ENCODE data around the gene FGD6.
"Not testable (repeated sequence)": the region's sequence is repeated elsewhere in the genome, so short reads cannot be mapped to it uniquely, and the experiment has no call there.

The FGD6 gene

DNA sequence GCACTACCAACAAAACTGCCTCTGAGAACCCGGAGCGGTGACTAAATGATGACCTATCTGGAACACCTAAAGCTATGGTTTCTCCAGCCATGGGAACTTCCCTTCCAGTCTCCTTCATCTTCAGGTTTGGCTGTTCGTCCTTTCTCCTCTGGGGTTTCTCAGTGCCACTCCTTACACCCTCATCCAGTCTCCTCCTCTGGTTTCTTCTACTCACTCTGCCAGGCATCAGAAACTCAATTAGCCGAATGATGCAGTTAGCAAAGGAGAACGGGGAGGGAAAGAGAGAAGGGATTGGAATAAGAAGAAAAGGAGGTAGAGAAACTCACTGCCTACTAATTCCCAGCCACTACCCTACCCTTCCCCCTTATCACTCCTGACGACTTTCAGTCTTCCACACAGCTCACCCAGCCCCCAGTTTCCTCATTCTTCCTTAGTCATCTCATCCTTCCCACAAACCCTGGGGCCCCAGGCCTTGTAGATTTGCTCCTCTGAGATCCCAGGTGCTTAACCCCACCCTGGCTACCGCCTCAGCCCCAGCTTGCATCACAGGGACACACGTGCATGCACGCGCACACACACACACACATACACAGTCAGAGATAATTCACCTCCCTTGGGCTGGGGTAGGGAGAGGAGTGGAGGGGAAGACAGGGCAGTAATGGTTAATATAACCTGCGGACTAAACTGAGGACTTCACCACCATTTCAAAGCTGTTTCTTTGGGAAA lies 13.0 kb downstream of the FGD6 start:
- DNase-seq: no peak

DNA sequence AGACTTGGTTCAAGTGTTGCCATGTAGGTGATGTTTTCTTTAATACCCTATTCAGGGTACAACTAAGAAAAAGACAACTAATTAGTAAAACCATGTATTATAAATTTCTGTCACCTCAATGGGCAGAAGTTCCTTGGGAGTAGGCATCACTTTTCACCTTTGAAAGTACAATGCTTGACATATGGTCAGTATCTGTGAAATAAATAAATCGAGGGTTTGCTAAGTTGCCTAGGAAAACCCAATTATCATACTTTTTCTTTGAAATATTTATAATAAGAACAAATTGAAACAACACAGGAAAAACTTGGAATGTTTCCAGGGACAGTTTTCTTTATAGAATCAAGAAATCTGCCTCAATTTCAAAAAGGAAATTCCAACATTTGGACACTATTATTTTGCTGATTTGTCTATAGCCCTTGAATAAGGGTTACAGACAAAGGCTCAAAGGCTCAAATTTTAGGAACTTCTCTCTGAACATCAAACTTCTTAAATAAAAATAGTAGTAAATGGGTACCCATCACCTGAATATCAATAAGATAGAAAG lies 13.7 kb downstream of the FGD6 start:
- no peak for DNase-seq

DNA sequence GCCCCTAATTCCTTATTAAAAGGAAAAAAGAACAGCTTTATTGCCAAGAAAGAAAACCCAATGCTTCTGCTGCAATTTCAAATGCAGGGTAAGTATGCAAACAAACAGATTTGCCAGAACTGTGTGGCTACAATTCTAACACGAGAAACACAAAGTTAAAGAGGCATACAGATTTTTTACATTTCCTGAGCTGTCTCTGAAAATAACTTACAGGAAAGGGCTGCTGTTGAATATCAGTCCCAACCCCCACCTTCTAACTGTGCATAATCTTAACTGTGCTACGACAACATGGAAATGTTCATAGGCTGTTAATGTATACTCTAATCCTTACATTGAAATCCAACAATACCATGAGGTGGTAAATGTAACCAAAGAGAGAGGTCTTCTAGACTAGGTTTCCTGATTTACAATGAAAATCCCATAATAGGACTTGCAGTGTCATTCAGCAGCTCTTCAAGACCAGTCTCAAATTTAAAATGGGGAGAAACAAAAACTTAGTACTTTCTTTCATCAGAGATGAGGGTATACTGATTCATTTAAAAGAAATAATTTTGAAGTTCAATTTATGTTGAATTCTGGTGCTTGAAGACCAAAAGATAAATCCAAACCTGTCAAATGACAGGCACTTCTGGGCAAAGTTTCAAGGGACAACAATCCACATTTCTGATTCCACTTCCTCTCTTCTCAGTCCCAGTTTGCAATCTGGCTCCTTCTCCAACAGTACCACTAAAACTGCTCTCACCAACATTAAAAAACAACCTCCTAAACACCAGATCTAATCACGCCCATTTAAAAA lies 14.4 kb downstream of the FGD6 start:
- no peak for DNase-seq

DNA sequence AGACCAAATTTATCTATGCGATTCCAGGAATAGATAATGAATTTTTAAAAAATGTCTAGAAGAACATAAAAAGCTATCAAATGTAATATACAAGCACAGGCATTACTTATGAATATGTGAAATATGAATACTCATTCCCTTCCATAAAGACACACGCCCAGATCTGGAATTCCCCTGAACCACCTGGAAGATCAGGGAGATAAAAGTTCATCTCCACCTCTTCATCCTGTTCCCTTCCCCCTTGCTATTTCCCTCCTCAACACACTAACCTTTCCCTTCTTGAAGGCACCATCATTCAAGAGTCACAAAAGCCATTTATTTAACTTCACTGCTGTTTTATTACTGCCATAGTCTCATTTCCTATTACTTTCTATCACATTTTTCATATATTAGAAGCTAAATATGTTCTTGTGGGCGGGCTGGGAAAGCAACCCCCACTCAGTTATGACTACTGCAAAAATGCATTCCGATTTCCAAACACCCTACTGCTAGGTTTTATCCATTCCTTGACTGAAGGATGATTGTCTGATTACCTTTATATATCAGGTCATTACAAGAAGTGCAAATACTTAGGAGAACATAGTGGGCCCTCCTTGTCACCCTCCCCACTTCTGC lies 16.1 kb downstream of the FGD6 start:
- DNase-seq: no peak

DNA sequence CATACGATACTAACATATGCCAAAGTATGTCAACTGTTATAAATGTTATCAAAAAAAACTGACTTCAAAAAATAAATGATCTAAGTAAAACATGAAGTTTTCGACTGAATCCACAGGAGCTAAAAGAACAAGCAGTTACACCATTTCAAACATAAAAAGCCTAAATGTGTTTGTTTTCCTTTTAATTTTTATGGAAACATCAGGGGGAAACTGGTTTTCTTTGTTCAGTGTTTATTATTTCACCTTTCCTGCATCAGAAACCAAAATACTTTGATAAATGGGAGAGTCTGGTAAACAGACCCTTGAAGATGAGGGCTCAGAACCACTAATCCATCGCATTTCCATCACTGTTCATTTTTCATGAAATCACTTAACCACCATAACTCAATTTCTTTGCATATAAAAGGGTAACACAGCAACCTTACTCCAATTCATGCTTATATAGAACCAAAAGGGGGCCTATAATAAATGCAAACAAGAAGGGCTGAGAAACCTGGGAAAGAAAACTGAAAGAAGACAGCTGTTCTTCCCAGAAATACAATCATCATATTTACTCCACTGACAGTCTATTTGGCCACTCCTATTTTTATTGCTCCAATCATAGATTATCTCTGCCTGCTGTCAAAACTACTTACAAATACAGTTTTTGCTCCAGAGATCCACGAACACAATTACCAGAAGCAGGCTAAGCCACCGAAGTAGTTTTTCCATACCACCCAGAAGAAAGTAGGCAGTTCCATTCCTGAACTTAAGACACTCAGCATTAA lies 17.0 kb downstream of the FGD6 start:
- DNase-seq: no peak

DNA sequence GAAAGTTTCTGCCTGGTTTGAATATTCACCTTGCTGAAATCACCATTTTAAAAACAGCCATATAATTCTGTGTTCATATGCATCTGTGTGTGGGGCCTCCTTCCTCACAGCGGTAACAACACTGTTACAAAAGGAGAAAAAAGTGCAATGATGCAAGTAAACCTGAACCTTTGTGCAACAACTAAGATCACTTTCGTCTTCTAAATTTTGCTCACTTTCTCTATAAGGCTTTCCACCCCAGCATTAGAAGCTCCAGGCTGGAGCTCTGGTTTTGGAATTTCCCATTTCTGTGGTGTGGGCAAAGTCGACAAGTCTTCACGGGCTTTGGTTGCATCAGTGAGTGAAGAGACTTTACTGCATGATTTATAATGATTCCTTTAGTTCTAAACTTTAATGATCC lies 18.4 kb downstream of the FGD6 start:
- DNase-seq: no peak

DNA sequence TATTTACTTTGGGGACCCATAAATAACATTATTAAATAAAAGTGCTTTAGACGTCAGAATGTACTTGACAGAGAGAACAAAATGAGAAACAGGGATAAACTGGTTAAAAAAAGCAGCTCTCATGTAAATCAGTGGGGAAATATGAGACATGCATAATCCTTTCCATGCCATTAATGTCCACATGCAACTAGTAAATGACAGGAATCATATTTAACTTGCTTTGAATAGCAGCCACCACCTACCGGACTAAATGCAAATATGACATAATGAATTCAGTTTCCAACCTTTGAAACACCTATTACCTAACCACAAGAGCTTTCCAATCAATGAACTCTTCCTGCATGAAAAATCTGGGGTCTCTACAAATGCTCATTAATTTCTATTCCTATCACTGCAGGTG lies 19.6 kb downstream of the FGD6 start:
- no peak for DNase-seq

DNA sequence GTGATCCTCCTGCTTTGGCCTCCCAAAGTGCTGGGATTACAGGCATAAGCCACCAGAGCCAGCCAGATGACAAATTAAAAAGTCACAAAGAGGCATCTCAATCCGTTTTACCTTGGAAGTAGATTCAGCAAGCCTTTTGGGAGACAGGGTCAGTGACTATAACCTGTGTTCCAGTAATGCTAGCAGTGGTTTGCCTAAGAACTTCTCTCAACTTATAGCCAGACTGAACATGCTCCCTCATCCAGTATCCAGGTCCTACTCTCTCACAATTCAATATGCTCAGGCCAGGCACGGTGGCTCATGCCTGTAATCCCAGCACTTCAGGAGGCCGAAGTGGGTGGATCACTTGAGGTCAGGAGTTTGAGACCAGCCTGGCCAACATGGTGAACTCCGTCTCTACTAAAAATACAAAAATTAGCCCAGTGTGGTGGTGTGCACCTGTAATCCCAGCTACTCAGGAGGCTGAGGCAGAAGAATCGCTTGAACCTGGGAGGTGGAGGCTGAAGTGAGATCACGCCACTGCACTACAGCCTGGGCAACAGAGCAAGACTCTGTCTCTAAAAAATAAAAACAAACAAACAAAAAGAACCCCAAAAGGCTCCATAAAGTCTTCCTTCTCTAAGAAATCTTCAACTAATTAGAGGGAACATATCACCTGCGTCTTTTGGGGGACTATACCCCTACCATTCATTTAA lies 20.2 kb downstream of the FGD6 start:
- not testable (repeated sequence) for DNase-seq

DNA sequence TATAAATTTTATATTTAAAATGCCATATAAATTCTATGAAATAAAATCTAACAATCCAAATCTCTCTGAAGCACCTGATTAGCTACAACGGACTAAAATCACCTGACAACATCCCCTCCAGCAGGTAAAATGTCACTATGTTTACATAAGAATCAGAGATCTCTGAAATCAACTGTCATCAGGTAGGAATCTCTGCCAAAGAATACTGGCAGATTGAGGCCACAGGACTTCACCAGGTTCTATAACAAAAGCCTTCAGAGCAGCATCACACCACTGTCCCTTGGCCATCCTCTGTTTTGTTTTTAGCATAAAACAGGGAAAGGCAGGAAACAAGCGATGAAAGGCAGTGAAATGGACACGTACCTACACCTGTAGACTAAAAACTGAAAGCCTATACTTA lies 22.1 kb downstream of the FGD6 start:
- DNase-seq: no peak

DNA sequence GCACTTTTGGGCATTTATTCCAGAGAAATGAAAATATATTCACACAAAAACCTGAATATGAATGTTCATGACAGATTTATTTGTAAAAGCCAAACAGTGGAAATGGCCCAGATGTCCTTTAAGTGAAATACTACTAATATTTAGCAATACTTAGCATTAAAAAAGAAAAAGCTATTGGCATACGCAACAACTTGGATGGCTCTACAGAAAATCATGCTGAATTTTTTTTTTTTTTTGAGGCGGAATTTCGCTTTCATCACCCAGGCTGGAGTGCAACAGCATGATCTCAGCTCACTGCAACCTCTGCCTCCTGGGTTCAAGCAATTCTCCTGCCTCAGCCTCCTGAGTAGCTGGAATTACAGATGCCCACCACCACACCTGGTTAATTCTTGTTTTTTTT lies 24.1 kb downstream of the FGD6 start:
- DNase-seq: no peak

DNA sequence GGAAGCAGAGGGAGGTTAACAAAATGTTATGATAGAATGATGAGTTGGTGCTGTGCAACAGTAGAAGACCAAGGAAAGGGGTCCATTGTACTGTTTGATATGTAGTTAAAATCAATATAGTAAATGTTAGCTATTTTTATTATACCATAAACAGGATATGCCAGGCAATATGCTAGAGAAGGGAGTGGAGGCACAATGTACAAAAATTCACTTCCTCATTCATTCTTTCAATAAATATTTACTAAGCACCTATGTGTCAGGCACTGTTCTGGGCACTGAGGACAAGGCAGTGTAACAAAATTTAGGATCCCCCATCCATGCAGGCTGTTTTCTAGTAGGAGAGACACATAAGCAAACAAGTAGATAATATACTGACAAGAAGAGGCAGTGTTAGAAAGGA lies 25.0 kb downstream of the FGD6 start:
- DNase-seq: no peak

DNA sequence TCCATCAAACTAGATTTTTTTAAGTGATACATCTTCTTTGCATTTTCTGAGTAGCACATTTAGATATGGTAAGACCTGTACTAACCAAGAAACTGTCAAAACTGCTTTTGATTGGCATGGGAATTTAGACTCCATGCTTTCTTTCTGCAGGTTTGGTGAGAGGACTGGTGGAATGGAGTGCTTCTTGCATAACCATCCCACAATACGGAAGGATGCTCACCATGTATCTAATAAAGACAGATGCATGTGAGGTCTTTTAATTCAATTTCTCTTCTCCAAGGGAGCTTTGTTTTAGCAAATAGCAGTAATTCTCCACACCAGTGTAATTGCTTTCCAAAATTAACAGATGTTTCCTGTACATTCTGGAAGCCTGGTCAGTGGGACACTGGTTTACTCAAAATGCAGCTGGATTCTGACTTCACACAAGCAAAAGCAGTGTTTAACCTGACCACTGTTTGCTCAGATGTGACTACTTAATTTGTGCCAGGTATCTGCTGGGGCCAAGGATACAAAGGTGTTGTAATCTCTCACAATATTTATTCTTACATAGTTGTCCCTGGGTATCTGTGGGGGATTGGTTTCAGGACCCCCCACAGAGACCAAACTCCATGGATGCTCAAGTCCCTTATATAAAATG lies 26.1 kb downstream of the FGD6 start:
- no peak for DNase-seq

DNA sequence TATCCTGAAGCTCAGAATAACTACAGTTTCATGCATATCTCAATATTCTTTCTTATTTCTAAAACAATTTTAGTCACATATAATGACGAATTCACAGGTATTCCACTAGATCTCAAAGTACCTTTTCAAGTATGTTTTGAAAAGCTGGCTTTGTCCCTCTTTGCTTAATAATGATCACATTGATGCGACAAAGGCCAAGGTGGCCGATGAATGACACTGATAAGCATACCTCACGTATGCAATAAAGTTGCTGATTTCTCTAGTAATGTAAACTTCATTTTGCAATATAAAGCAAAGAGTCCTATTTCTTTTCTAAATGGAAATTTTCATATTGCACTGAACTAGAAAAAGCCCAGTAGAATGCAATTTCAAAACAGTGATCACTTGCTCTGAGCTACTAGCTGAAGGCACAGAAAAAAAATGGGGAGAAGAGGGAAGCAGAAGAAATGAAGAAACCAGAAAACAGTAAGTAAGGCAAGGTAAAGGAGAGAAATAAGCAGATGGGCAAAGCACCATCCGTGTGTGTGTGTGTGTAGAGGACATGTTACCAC lies 29.3 kb downstream of the FGD6 start:
- no peak for DNase-seq

DNA sequence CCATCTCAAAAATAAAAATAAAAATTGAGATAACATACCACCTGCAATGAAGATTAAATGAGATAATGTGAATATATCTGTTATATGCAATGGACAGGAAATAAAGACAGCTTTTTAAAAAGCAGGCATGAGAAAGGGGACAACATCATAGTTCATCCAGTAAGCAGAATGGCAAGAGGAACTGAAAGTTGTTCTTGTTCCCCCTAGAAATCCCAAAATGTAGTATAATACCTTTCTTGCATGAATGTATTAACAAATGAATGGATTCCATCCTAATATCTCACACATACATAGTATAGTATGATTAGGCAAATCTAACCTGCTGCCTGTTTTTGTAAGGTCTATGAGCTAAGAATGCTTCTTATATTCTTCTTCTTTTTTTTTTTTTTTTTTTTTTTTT lies 31.4 kb downstream of the FGD6 start:
- DNase-seq: no peak

DNA sequence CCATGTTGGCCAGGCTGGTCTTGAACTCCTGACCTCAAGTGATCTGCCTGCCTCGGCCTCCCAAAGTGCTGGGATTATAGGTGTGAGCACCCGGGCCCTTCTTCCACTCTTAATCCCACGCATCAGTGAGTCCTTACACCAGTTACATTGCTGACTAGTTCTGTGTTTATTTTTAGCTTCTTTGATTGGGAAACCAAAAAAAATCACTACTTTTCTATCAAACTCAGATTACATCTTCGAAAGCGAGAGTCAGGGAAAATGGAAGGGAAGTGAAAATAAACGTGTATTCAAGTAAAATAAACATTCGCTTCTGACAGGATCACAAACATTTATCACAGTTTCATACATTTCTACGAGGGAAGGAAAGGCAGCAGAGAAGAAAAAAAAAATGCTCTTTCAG lies 32.2 kb downstream of the FGD6 start:
- no peak for DNase-seq

DNA sequence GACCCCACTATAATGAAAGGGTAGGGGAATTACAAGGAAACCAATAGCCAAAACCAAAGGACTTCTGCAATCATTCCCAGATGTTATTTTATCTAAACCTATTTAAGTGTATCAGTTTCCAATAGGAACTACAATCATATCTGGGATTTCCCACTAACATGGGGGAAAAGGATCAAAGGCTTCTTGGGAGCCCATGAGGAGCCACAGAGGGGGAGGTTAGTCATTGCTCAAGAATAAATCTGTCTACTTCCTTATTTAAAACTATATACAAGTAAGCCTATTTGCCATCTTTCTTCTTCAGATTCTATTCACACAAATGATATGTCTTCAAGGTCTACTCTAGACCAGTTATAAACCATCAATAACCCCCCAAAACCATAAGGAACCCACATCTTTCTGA lies 33.1 kb downstream of the FGD6 start:
- no peak for DNase-seq

DNA sequence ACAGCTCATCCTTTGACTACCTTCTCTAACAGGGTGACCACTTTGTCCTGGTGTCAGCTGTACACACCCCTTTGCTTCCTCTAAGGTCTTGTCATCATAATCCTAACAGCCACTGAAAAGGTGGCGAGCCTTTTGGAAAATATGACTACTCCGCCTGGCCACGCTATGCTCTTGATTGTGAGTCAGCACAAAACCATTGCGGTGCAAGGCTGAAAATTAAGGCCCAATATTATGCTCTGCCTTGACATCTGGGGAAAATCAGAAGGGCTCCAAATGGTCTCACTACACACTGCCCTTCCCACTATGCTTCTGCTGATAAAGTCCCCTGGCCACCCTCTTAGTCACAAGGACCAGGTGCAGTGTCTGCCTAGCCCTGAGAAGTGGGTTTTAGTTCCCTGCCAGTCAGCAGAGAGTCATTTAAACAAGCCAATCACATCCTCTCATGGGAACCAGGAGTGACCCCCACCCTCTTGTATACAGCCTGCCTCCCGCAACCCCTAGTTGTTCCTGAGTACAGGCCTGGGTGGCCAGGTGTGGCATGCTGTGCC lies 34.3 kb downstream of the FGD6 start:
- DNase-seq: no peak

DNA sequence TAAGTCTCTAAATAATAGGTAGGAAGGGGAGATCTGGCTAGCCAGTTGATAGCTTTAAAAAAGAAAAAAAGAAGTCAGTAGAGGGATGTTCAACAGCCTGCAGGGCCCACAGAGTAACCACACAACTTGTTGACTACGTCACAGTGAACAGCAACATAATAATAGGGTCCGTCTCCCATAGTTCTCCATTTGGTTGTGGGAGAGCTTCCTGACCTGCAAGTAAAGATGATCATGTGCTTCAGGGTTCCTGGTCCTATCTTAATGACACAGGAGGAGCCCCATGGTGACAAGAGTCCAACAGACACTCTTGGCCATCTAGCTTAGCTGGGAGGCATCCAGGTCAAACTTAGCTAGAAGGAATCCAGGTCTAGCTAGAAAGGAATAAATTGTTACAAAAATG lies 36.2 kb downstream of the FGD6 start:
- no peak for DNase-seq

DNA sequence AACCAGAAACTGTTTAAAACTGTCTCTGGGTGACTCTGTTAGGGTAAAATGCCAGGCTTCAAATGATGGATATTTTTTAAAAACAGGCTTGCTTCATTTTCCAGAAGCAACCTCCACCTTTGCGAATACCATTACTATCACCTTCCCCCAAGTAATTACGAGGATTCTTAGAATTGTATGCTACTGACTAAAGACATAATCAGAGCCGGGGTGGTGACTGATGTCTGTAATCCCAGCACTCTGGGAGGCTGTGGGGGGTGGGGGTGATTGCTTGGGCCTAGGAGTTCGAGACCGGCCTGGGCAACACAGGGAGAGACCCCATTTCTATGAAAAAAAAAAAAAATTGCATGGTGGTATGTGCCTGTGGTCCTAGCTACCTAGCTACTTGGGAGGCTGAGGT lies 38.3 kb downstream of the FGD6 start:
- no peak for DNase-seq

DNA sequence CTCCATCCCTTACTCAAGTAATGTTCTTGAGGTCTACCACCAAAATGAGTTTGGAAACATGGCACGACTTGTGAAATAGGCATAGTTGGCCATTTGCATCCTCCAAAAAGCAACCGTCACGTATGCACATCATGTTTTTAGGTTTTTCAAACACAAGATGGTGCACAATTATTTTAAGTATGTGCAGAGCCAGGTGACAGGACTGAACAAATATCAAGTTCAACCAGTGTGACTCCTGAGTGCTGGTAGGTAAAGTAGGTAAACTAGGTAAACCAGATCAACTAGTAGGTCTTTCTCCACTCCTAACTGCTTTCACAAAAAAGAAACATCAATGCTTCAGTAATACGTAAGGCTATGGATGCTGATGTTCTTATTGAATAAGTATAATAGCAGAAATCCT lies 39.1 kb downstream of the FGD6 start:
- no peak for DNase-seq

DNA sequence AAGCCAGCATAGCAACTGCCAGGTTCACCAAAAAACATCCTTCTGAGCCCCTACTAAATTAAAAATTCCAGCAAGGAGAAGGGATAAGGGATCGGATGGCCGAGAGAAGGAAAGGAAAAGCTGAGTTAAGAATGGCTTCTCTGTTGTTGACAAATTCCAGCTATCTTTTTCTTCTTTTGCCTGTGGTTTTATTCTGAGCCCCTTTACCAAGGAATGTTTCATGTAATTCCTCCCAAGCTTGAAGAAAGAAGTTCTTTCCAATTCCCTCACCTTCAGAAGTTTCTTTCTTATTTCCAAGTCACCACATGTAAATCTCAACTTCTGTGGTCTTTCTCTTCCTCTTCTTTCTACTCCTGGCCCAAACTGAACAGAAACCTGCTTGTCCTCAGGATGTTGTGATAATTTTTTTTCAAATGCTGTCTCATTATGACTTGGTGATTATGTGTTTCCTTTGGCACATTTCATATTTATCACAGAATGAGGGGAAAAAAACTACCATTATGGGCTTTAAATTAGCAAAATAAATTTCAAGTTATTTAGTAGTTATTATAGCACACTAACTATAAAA lies 40.0 kb downstream of the FGD6 start:
- DNase-seq: no peak
